CD14-positive monocyte (primary cell): ENCODE data around the gene TGM4. TPM values are rescaled to one million over a fixed set of nuclear protein-coding genes. Genes with fewer than 3 reads are reported as not detected.

Source experiments
- DNase-seq, 3 donors: peaks; one replicate each; pipeline ENCODE4 v3.0.0-alpha.2; 2011 to 2022
- H2AFZ ChIP-seq: 2 replicates; pipeline ENCODE4 v1.6.0; 2012; ENCODE audit warnings: mild to moderate bottlenecking, low read depth, low read length, inconsistent platforms; ENCODE audit not compliant: insufficient read depth, poor library complexity, severe bottlenecking
- H3K27ac ChIP-seq, 2 donors: 1 replicate in 1 of 2; 2 replicates in 1 of 2; pipeline ENCODE4 v1.5.1; 2012 to 2013; ENCODE audit warnings: low read length in 2 of 2, control low read depth in 1 of 2, inconsistent platforms in 1 of 2, low read depth in 1 of 2, mild to moderate bottlenecking in 1 of 2
- H3K27me3 ChIP-seq, 2 donors: one replicate each; pipeline versions ENCODE4 v1.6.0 to v1.6.1; 2011 to 2013; ENCODE audit warnings: low read length in 2 of 2; ENCODE audit not compliant: control insufficient read depth in 2 of 2, insufficient read depth in 2 of 2
- H3K36me3 ChIP-seq, 2 donors: replicated peaks in 1 of 2; 1 replicate in 1 of 2; 2 replicates in 1 of 2; pipeline versions ENCODE4 v1.5.1 to v1.6.1; 2012 to 2013; ENCODE audit warnings: low read length in 2 of 2, control low read depth in 1 of 2, inconsistent platforms in 1 of 2, mild to moderate bottlenecking in 1 of 2; ENCODE audit not compliant: insufficient read depth in 2 of 2, control insufficient read depth in 1 of 2
- H3K4me1 ChIP-seq, 2 donors: 1 replicate in 1 of 2; 2 replicates in 1 of 2; pipeline versions ENCODE4 v1.5.1 to v1.6.1; 2012 to 2013; ENCODE audit warnings: low read length in 2 of 2, control low read depth in 1 of 2, inconsistent platforms in 1 of 2, mild to moderate bottlenecking in 1 of 2, moderate library complexity in 1 of 2; ENCODE audit not compliant: insufficient read depth in 2 of 2, control insufficient read depth in 1 of 2
- H3K4me2 ChIP-seq: replicated peaks from 2 replicates; pipeline ENCODE3; 2012; ENCODE audit warnings: low read length, moderate library complexity, mild to moderate bottlenecking; ENCODE audit not compliant: poor library complexity, severe bottlenecking; ENCODE audit errors: extremely low read depth
- H3K4me3 ChIP-seq, 3 experiments: fragments of 200-600 bp in 1 of 3; sonication (generic) in 1 of 3; replicated peaks in 1 of 3; 1 replicate in 2 of 3; 2 replicates in 1 of 3; pipeline ENCODE4 v1.5.1; 2011 to 2013; ENCODE audit warnings: low read length in 3 of 3, mild to moderate bottlenecking in 3 of 3, control low read depth in 2 of 3, low read depth in 2 of 3, inconsistent platforms in 1 of 3, moderate library complexity in 1 of 3
- H3K79me2 ChIP-seq: 2 replicates; pipeline ENCODE4 v1.6.0; 2012; ENCODE audit warnings: mild to moderate bottlenecking, control low read depth, inconsistent platforms, low read length, moderate library complexity; ENCODE audit not compliant: insufficient read depth
- H3K9ac ChIP-seq: 2 replicates; pipeline ENCODE4 v1.6.0; 2017; ENCODE audit warnings: low read length, mild to moderate bottlenecking; ENCODE audit not compliant: insufficient read depth, poor library complexity, severe bottlenecking
- H3K9me3 ChIP-seq, 2 donors: replicated peaks in 1 of 2; 1 replicate in 1 of 2; 2 replicates in 1 of 2; pipeline versions ENCODE4 v1.5.1 to v1.6.1; 2012 to 2013; ENCODE audit warnings: low read length in 2 of 2, control low read depth in 1 of 2; ENCODE audit not compliant: control insufficient read depth in 1 of 2, insufficient read depth in 1 of 2
- H4K20me1 ChIP-seq: 2 replicates; pipeline ENCODE4 v1.6.0; 2012; ENCODE audit warnings: mild to moderate bottlenecking, low read length, control low read depth, moderate library complexity; ENCODE audit not compliant: insufficient read depth
- H3K27ac Mint-ChIP-seq, 7 donors: one replicate each; pipeline ENCODE4 v1.8.0; 2020; ENCODE audit warnings: mild to moderate bottlenecking in 7 of 7, mixed read lengths in 7 of 7, moderate library complexity in 6 of 7, inconsistent platforms in 2 of 7
- H3K27me3 Mint-ChIP-seq, 3 donors: one replicate each; pipeline ENCODE4 v1.8.0; 2021 to 2022; ENCODE audit warnings: low read depth in 3 of 3, mild to moderate bottlenecking in 3 of 3, mixed read lengths in 3 of 3, moderate library complexity in 3 of 3, inconsistent platforms in 1 of 3
- H3K36me3 Mint-ChIP-seq, 2 donors: one replicate each; pipeline ENCODE4 v1.8.0; 2020; ENCODE audit warnings: mixed read lengths in 2 of 2, inconsistent platforms in 1 of 2, mild to moderate bottlenecking in 1 of 2
- H3K4me1 Mint-ChIP-seq: one replicate; pipeline ENCODE4 v1.8.0; 2020; ENCODE audit warnings: mild to moderate bottlenecking, mixed read lengths
- H3K4me3 Mint-ChIP-seq, 2 donors: one replicate each; pipeline ENCODE4 v1.8.0; 2020; ENCODE audit warnings: mild to moderate bottlenecking in 2 of 2, mixed read lengths in 2 of 2, moderate library complexity in 1 of 2
- H3K9me3 Mint-ChIP-seq, 7 donors: one replicate each; pipeline ENCODE4 v1.8.0; 2020 to 2022; ENCODE audit warnings: mixed read lengths in 7 of 7, mild to moderate bottlenecking in 6 of 7, moderate library complexity in 6 of 7, inconsistent platforms in 2 of 7
- CTCF ChIP-seq: fragments of 200-600 bp; IDR thresholded peaks from one replicate; pipeline ENCODE4 v1.8.0; 2022; ENCODE audit warnings: antibody characterized with exemption, mild to moderate bottlenecking
- WGBS: methylation state at CpG from one replicate; pipeline ENCODE4 v1.1.5; 2013; ENCODE audit warnings: missing lambda C conversion rate; ENCODE audit not compliant: insufficient coverage; 5-methylcytosine and 5-hydroxymethylcytosine counted together
- intact Hi-C, 2 donors: fragments of 100-400 bp; cut with micrococcal nuclease; formaldehyde crosslinking; loops; one replicate each; pipeline versions ENCODE4 v1.15.0 to v1.15.1; 2023
- polyA plus RNA-seq, 3 donors: library from polyadenylated mRNA; depleted of rRNA in 1 of 3; unstranded in 2 of 3; stranded (reverse) in 1 of 3; fragments of 300-500 nt in 2 of 3; fragments of >200 nt in 1 of 3; fragmentation: Illumina TruSeq in 2 of 3; gene quantifications; 1 replicate in 2 of 3; 2 replicates in 1 of 3; pipeline ENCODE4 v1.2.3, GENCODE V29; 2012 to 2021

TGM4 gene
- polyA plus RNA-seq, 3 donors: 0.04 TPM; not detected in 2

- H3K79me2 ChIP-seq: no peaks in the 10 kb centered on the region
- no peaks in the 10 kb centered on the region for H4K20me1 ChIP-seq
- peaks cover 59 to 99% of the 10 kb centered on the region in 2 donors for H3K36me3 ChIP-seq
- Mint-ChIP-seq H3K27me3 (no peaks in the 10 kb centered on the region), H3K4me3 (no peak overlapping the region), H3K36me3 (peaks cover 70 to 82% of the 10 kb centered on the region in 2 donors), H3K9me3 (peaks cover 0 to 3% (median 2%) of the 10 kb centered on the region in 7 donors), H3K4me1 (no peaks in the 10 kb centered on the region), H3K27ac (peak overlapping the region in 1 of 7 donors; percentile 41)
- DNase-seq: no peak
- WGBS: no CpG with 5 or more reads among the region's 2 CpGs
- intact Hi-C loops: no loop called here
- no peak overlapping the region for H3K4me3 ChIP-seq
- TF ChIP-seq CTCF: no peak
- H2AFZ ChIP-seq: no peak overlapping the region
- H3K4me2 ChIP-seq: no peak overlapping the region
- H3K9ac ChIP-seq: no peak overlapping the region
- peaks cover 3 to 9% of the 10 kb centered on the region in 2 donors for H3K9me3 ChIP-seq
- H3K27me3 ChIP-seq: no peaks in the 10 kb centered on the region
- no peaks in the 10 kb centered on the region for H3K4me1 ChIP-seq
- no peak overlapping the region for H3K27ac ChIP-seq
These were observed 32.0 kb upstream of the TGM4 start for GRCh38 chr3:44842376-44842775.

- H3K4me3 Mint-ChIP-seq: no peak overlapping the region
- H3K36me3 Mint-ChIP-seq: peaks cover 52 to 64% of the 10 kb centered on the region in 2 donors
- Histone ChIP-seq H3K36me3 (peaks cover 64 to 94% of the 10 kb centered on the region in 2 donors), H3K27ac (no peak overlapping the region), H3K4me2 (no peak overlapping the region), H3K9me3 (no peaks in the 10 kb centered on the region), H3K79me2 (no peaks in the 10 kb centered on the region), H3K9ac (no peak overlapping the region), H3K4me1 (no peaks in the 10 kb centered on the region), H2AFZ (no peak overlapping the region), H3K27me3 (no peaks in the 10 kb centered on the region), H4K20me1 (no peaks in the 10 kb centered on the region), H3K4me3 (no peak overlapping the region)
- WGBS: 100% methylated on average over 4 of the region's 7 CpGs
- no peak for TF ChIP-seq CTCF
- H3K27ac Mint-ChIP-seq: peak overlapping the region in 1 of 7 donors; percentile 33
- H3K4me1 Mint-ChIP-seq: no peaks in the 10 kb centered on the region
- intact Hi-C loops: no loop called here
- H3K9me3 Mint-ChIP-seq: no peaks in the 10 kb centered on the region
- no peak for DNase-seq
- no peaks in the 10 kb centered on the region for H3K27me3 Mint-ChIP-seq
These were observed 28.6 kb upstream of the TGM4 start for GRCh38 chr3:44845528-44846520.
